Activated CD4-positive, CD25-positive, alpha-beta regulatory T cell treated with anti-CD3 and anti-CD28 coated beads, Interleukin-2, amount 50 U/mL, for 72 hours (primary cell): ENCODE data around the gene POLR2J.
"Not testable (repeated sequence)": the region's sequence is repeated elsewhere in the genome, so short reads cannot be mapped to it uniquely, and the experiment has no call there.

Source experiments
- DNase-seq: peaks from one replicate; pipeline ENCODE4 v3.0.0; 2021

POLR2J gene

GRCh38 chr7:102494026-102494425 lies 15.3 kb upstream of the POLR2J start:
- DNase-seq = peak; percentile 29

- DNase-seq = not testable (repeated sequence)
These were observed 14.7 kb upstream of the POLR2J start for GRCh38 chr7:102493220-102493935.

- DNase-seq = peak; percentile 77
These were observed 11.9 kb upstream of the POLR2J start for GRCh38 chr7:102490529-102491075.

GRCh38 chr7:102484317-102484716 lies 5.6 kb upstream of the POLR2J start:
- DNase-seq = not testable (repeated sequence)

- peak; percentile 20 for DNase-seq
These were observed 3.2 kb upstream of the POLR2J start for GRCh38 chr7:102481962-102482361.

GRCh38 chr7:102479982-102480637 lies 1.4 kb upstream of the POLR2J start:
- DNase-seq = peak; percentile 36

GRCh38 chr7:102479209-102479584 lies 475 bp upstream of the POLR2J start:
- DNase-seq = not testable (repeated sequence)

- peak; percentile 9 for DNase-seq
These were observed 3.8 kb downstream of the POLR2J start for GRCh38 chr7:102474736-102475435.

GRCh38 chr7:102474116-102474515 lies 4.6 kb downstream of the POLR2J start:
- DNase-seq = not testable (repeated sequence)

GRCh38 chr7:102473271-102473991 lies 5.3 kb downstream of the POLR2J start:
- no peak for DNase-seq

GRCh38 chr7:102472126-102473041 lies 6.3 kb downstream of the POLR2J start:
- DNase-seq = no peak

GRCh38 chr7:102471791-102472125 lies 7.0 kb downstream of the POLR2J start:
- DNase-seq = no peak

GRCh38 chr7:102469972-102470825 lies 8.5 kb downstream of the POLR2J start:
- DNase-seq = no peak

- DNase-seq = no peak
These were observed 9.3 kb downstream of the POLR2J start for GRCh38 chr7:102469351-102469971.

GRCh38 chr7:102468478-102469350 lies 10.0 kb downstream of the POLR2J start:
- no peak for DNase-seq

- DNase-seq = no peak
These were observed 10.9 kb downstream of the POLR2J start for GRCh38 chr7:102467581-102468477.

- DNase-seq = no peak
These were observed 12.6 kb downstream of the POLR2J start for GRCh38 chr7:102466097-102466496.

- DNase-seq = peak; percentile 99
These were observed 14.0 kb downstream of the POLR2J start, which contains the start of the genes ALKBH4 and LRWD1 for GRCh38 chr7:102464577-102465280. Gene ALKBH4, minus strand, starts transcription at chr7:102464863. Its CDS starts 27 bp downstream, at chr7:102464836. Gene LRWD1, plus strand, starts transcription at chr7:102464984. Its CDS starts 97 bp downstream, at chr7:102465081.
